Esophagus (tissue), 2 donors: ENCODE results near the gene TPMT. TPM values are rescaled to one million over a fixed set of nuclear protein-coding genes. Genes with fewer than 3 reads are reported as not detected.

ENCODE experiments used
- H3K27ac ChIP-seq, 2 donors: one replicate each; pipeline ENCODE4 v1.5.1; 2013; ENCODE audit warnings: low read depth in 2 of 2, mild to moderate bottlenecking in 2 of 2, inconsistent platforms in 1 of 2, low read length in 1 of 2, moderate library complexity in 1 of 2
- H3K27me3 ChIP-seq, 2 donors: one replicate each; pipeline ENCODE4 v1.6.1; 2013; ENCODE audit warnings: low read length in 2 of 2, control low read depth in 1 of 2, mild to moderate bottlenecking in 1 of 2; ENCODE audit not compliant: insufficient read depth in 2 of 2, control insufficient read depth in 1 of 2
- H3K36me3 ChIP-seq, 2 donors: one replicate each; pipeline ENCODE4 v1.6.1; 2013; ENCODE audit warnings: low read length in 1 of 2; ENCODE audit not compliant: control insufficient read depth in 2 of 2, insufficient read depth in 2 of 2
- H3K4me1 ChIP-seq, 2 donors: one replicate each; pipeline ENCODE4 v1.6.1; 2013; ENCODE audit warnings: low read length in 1 of 2; ENCODE audit not compliant: control insufficient read depth in 2 of 2, insufficient read depth in 2 of 2
- H3K4me3 ChIP-seq, 2 donors: one replicate each; pipeline ENCODE4 v1.5.1; 2013; ENCODE audit warnings: low read length in 2 of 2, mild to moderate bottlenecking in 2 of 2, low read depth in 1 of 2, moderate library complexity in 1 of 2
- H3K9me3 ChIP-seq, 2 donors: one replicate each; pipeline ENCODE4 v1.6.1; 2013; ENCODE audit warnings: mild to moderate bottlenecking in 2 of 2, low read depth in 1 of 2, low read length in 1 of 2, moderate library complexity in 1 of 2; ENCODE audit not compliant: control insufficient read depth in 2 of 2, insufficient read depth in 1 of 2
- WGBS, 2 donors: extraction: QIAGEN DNeasy Blood & Tissue Kit; methylation state at CpG; one replicate each; pipeline ENCODE4 v1.1.7; 2013; 5-methylcytosine and 5-hydroxymethylcytosine counted together
- polyA plus RNA-seq, 2 donors: library from polyadenylated mRNA; stranded (reverse); fragments of 200-250 nt; gene quantifications; one replicate each; pipeline ENCODE4 v1.2.3, GENCODE V29; 2013
- donor health status: healthy with polysubstance abuse.
- donor health status: Bipolar disorder and iron deficiency.

Gene TPMT
- 10 to 100 TPM; 10.4 to 11.9 TPM for polyA plus RNA-seq

GRCh38 chr6:18154507-18155149 is at the start of gene TPMT:
Gene TPMT, minus strand, starts transcription at chr6:18155077. Its CDS starts 5,950 bp downstream, at chr6:18149127.
- Histone ChIP-seq H3K4me3 (peak within 1 kb of the TSS; percentile 85 to 92), H3K9me3 (no peaks in the 10 kb centered on the region), H3K4me1 (no peaks in the 10 kb centered on the region), H3K36me3 (no peaks in the 10 kb centered on the region), H3K27ac (peak within 1 kb of the TSS; percentile 95 to 99), H3K27me3 (no peaks in the 10 kb centered on the region)
- whole genome bisulfite sequencing, 2 donors: 0 to 1% methylated on average over 26 to 34 of the region's 34 CpGs

- Histone ChIP-seq H3K9me3 (no peaks in the 10 kb centered on the region), H3K4me3 (no peak overlapping the region), H3K27me3 (no peaks in the 10 kb centered on the region), H3K4me1 (no peaks in the 10 kb centered on the region), H3K36me3 (peaks cover 9 to 18% of the 10 kb centered on the region in 2 donors), H3K27ac (no peak overlapping the region)
- 95 to 98% methylated on average over 6 of the region's 6 CpGs for WGBS, 2 donors
These were observed 48.9 kb upstream of the TPMT start for GRCh38 chr6:18203786-18204185.

- H3K27ac ChIP-seq: no peak overlapping the region
- 97 to 98% methylated on average over 3 of the region's 3 CpGs for WGBS, 2 donors
- H3K27me3 ChIP-seq: no peaks in the 10 kb centered on the region
- H3K4me1 ChIP-seq: no peaks in the 10 kb centered on the region
- H3K4me3 ChIP-seq: no peak overlapping the region
- no peaks in the 10 kb centered on the region for H3K9me3 ChIP-seq
- peaks cover 3 to 9% of the 10 kb centered on the region in 2 donors for H3K36me3 ChIP-seq
These were observed 37.1 kb upstream of the TPMT start for GRCh38 chr6:18192026-18192425.

- peaks cover 6 to 9% of the 10 kb centered on the region in 2 donors for H3K36me3 ChIP-seq
- no peak overlapping the region for H3K4me3 ChIP-seq
- H3K9me3 ChIP-seq: no peaks in the 10 kb centered on the region
- no peak overlapping the region for H3K27ac ChIP-seq
- H3K4me1 ChIP-seq: no peaks in the 10 kb centered on the region
- no peaks in the 10 kb centered on the region for H3K27me3 ChIP-seq
- WGBS, 2 donors: 93 to 94% methylated on average over 2 of the region's 2 CpGs
These were observed 34.3 kb upstream of the TPMT start for GRCh38 chr6:18189196-18189595.

- H3K4me3 ChIP-seq: no peak overlapping the region
- no peak overlapping the region for H3K27ac ChIP-seq
- H3K4me1 ChIP-seq: no peaks in the 10 kb centered on the region
- H3K36me3 ChIP-seq: peaks cover 6 to 9% of the 10 kb centered on the region in 2 donors
- no peaks in the 10 kb centered on the region for H3K9me3 ChIP-seq
- H3K27me3 ChIP-seq: no peaks in the 10 kb centered on the region
- WGBS, 2 donors: 91 to 94% methylated on average over 10 of the region's 10 CpGs
These were observed 32.8 kb upstream of the TPMT start for GRCh38 chr6:18187701-18188100.

- 85 to 87% methylated on average over 4 of the region's 4 CpGs for WGBS, 2 donors
- Histone ChIP-seq H3K27ac (peak overlapping the region; percentile 22 to 49), H3K36me3 (peaks cover 6 to 9% of the 10 kb centered on the region in 2 donors), H3K4me1 (no peaks in the 10 kb centered on the region), H3K9me3 (no peaks in the 10 kb centered on the region), H3K27me3 (no peaks in the 10 kb centered on the region), H3K4me3 (no peak overlapping the region)
These were observed 31.8 kb upstream of the TPMT start for GRCh38 chr6:18186540-18187250.

GRCh38 chr6:18186033-18186432 is 31.2 kb upstream of the TPMT start:
- H3K4me1 ChIP-seq: no peaks in the 10 kb centered on the region
- H3K4me3 ChIP-seq: no peak overlapping the region
- no peaks in the 10 kb centered on the region for H3K9me3 ChIP-seq
- H3K36me3 ChIP-seq: peaks cover 3 to 5% of the 10 kb centered on the region in 2 donors
- no peaks in the 10 kb centered on the region for H3K27me3 ChIP-seq
- WGBS, 2 donors: 51 to 65% methylated on average over 2 of the region's 2 CpGs
- H3K27ac ChIP-seq: peak overlapping the region; percentile 29 to 64

- Histone ChIP-seq H3K4me1 (no peaks in the 10 kb centered on the region), H3K4me3 (no peak overlapping the region), H3K27ac (peak overlapping the region in 1 of 2 donors; percentile 66), H3K27me3 (no peaks in the 10 kb centered on the region), H3K36me3 (peaks cover 3 to 5% of the 10 kb centered on the region in 2 donors), H3K9me3 (no peaks in the 10 kb centered on the region)
- 56 to 81% methylated on average over 1 of the region's 1 CpG for WGBS, 2 donors
These were observed 30.7 kb upstream of the TPMT start for GRCh38 chr6:18185624-18186023.

GRCh38 chr6:18183766-18184165 is 28.9 kb upstream of the TPMT start:
- WGBS, 2 donors: 53 to 69% methylated on average over 4 of the region's 4 CpGs
- Histone ChIP-seq H3K27me3 (no peaks in the 10 kb centered on the region), H3K4me1 (no peaks in the 10 kb centered on the region), H3K36me3 (peaks cover 3 to 5% of the 10 kb centered on the region in 2 donors), H3K4me3 (no peak overlapping the region), H3K9me3 (no peaks in the 10 kb centered on the region), H3K27ac (no peak overlapping the region)
